B cell (primary cell): ENCODE results near the gene GARS1. TPM values are rescaled to one million over a fixed set of nuclear protein-coding genes. Genes with fewer than 3 reads are reported as not detected.

ENCODE experiments used
- ATAC-seq: fragments of 200-7000 bp; cut with Tn5 transposase; one replicate; pipeline ENCODE4 v1.10.0; 2021; ENCODE audit warnings: low read depth, mild to moderate bottlenecking, moderate number of reproducible peaks, moderate library complexity
- CTCF ChIA-PET: fragments of 350-600 bp; sonication (Branson Sonifier 250); formaldehyde crosslinking; loops from one replicate; lab custom pipeline; 2021; ENCODE audit warnings: antibody characterized with exemption, inconsistent platforms; lab: Charles Lee
- POLR2A ChIA-PET: fragments of 350-600 bp; sonication (Branson Sonifier 250); formaldehyde crosslinking; loops from one replicate; lab custom pipeline; 2021; ENCODE audit warnings: antibody characterized with exemption; lab: Charles Lee
- DNase-seq: peaks from one replicate; pipeline ENCODE4 v3.0.0; 2013
- H2AFZ ChIP-seq: 2 replicates; pipeline ENCODE4 v1.6.1; 2012; ENCODE audit warnings: mild to moderate bottlenecking, low read depth, low read length; ENCODE audit not compliant: insufficient read depth, poor library complexity, severe bottlenecking
- H3K27ac ChIP-seq, 2 donors: 1 replicate in 1 of 2; 2 replicates in 1 of 2; pipeline ENCODE4 v1.5.1; 2012 to 2013; ENCODE audit warnings: low read length in 2 of 2, mild to moderate bottlenecking in 2 of 2, moderate library complexity in 1 of 2
- H3K27me3 ChIP-seq, 4 experiments: fragments of 200-600 bp in 1 of 4; sonication (generic) in 1 of 4; replicated peaks in 1 of 4; 1 replicate in 2 of 4; 2 replicates in 2 of 4; pipeline versions ENCODE4 v1.6.1 to v1.7.0; 2013 to 2016; ENCODE audit warnings: low read length in 3 of 4, mild to moderate bottlenecking in 2 of 4, mixed read lengths in 1 of 4, moderate library complexity in 1 of 4; ENCODE audit not compliant: insufficient read depth in 4 of 4, control insufficient read depth in 3 of 4; ENCODE audit errors: control extremely low read depth in 1 of 4
- H3K36me3 ChIP-seq, 2 experiments: replicated peaks in 1 of 2; 1 replicate in 1 of 2; 2 replicates in 1 of 2; pipeline versions ENCODE4 v1.6.1 to v1.7.1; 2013; ENCODE audit warnings: low read length in 1 of 2; ENCODE audit not compliant: insufficient read depth in 2 of 2, control insufficient read depth in 1 of 2; ENCODE audit errors: control extremely low read depth in 1 of 2, extremely low read depth in 1 of 2
- H3K4me1 ChIP-seq, 2 donors: fragments of 200-600 bp in 1 of 2; sonication (generic) in 1 of 2; 1 replicate in 1 of 2; 2 replicates in 1 of 2; pipeline versions ENCODE4 v1.5.1 to v1.6.1; 2013 to 2017; ENCODE audit warnings: low read length in 2 of 2; ENCODE audit not compliant: control insufficient read depth in 2 of 2, insufficient read depth in 2 of 2
- H3K4me2 ChIP-seq: replicated peaks from 2 replicates; pipeline ENCODE3; 2012; ENCODE audit warnings: mild to moderate bottlenecking, low read depth, low read length; ENCODE audit not compliant: poor library complexity, severe bottlenecking
- H3K4me3 ChIP-seq, 5 experiments: fragments of 200-600 bp in 1 of 5; sonication (generic) in 1 of 5; 1 replicate in 3 of 5; 2 replicates in 2 of 5; pipeline versions ENCODE4 v1.5.1 to v1.7.0; 2011 to 2016; ENCODE audit warnings: low read length in 4 of 5, mild to moderate bottlenecking in 4 of 5, low read depth in 2 of 5, control low read depth in 1 of 5, moderate library complexity in 1 of 5; ENCODE audit not compliant: insufficient read depth in 1 of 5; ENCODE audit errors: control extremely low read depth in 1 of 5, extremely low read depth in 1 of 5
- H3K79me2 ChIP-seq: fragments of 200-600 bp; sonication (generic); one replicate; pipeline ENCODE4 v1.6.0; 2016; ENCODE audit warnings: low read length; ENCODE audit not compliant: control insufficient read depth, insufficient read depth
- H3K9ac ChIP-seq: fragments of 200-600 bp; sonication (generic); 2 replicates; pipeline ENCODE4 v1.6.1; 2017; ENCODE audit warnings: mild to moderate bottlenecking, low read length, moderate library complexity
- H3K9me3 ChIP-seq, 3 donors: one replicate each; pipeline versions ENCODE4 v1.6.1 to v1.7.1; 2013; ENCODE audit warnings: low read length in 2 of 3; ENCODE audit not compliant: control insufficient read depth in 2 of 3, insufficient read depth in 1 of 3; ENCODE audit errors: control extremely low read depth in 1 of 3
- H4K20me1 ChIP-seq: 2 replicates; pipeline ENCODE4 v1.6.0; 2012; ENCODE audit warnings: mild to moderate bottlenecking, low read length; ENCODE audit not compliant: insufficient read depth, control insufficient read depth, poor library complexity, severe bottlenecking
- H3K27ac Mint-ChIP-seq: one replicate; pipeline ENCODE4 v1.8.0; 2021; ENCODE audit warnings: mixed read lengths
- H3K27me3 Mint-ChIP-seq: one replicate; pipeline ENCODE4 v1.8.0; 2021; ENCODE audit warnings: mixed read lengths
- H3K4me1 Mint-ChIP-seq: one replicate; pipeline ENCODE4 v1.8.0; 2021; ENCODE audit warnings: mixed read lengths
- H3K4me3 Mint-ChIP-seq: one replicate; pipeline ENCODE4 v1.8.0; 2021; ENCODE audit warnings: mixed read lengths
- H3K9me3 Mint-ChIP-seq: one replicate; pipeline ENCODE4 v1.8.0; 2022; ENCODE audit warnings: mixed read lengths; ENCODE audit not compliant: insufficient read depth
- CTCF ChIP-seq: fragments of 200-600 bp; IDR thresholded peaks from one replicate; pipeline ENCODE4 v1.8.0; 2022; ENCODE audit warnings: antibody characterized with exemption, mild to moderate bottlenecking
- EZH2 ChIP-seq: IDR thresholded peaks from 2 replicates; pipeline ENCODE4 v1.6.1; 2012; ENCODE audit warnings: borderline replicate concordance, low read depth, mild to moderate bottlenecking, moderate library complexity, low read length; ENCODE audit not compliant: insufficient read depth, poor library complexity, severe bottlenecking
- WGBS: methylation state at CpG from one replicate; pipeline ENCODE4 v1.1.5; 2013; ENCODE audit warnings: missing lambda C conversion rate; ENCODE audit not compliant: insufficient coverage; 5-methylcytosine and 5-hydroxymethylcytosine counted together
- intact Hi-C: fragments of 100-400 bp; cut with micrococcal nuclease; formaldehyde crosslinking; loops from one replicate; pipeline ENCODE4 v1.10.0; 2022
- polyA plus RNA-seq: library from polyadenylated mRNA; depleted of rRNA; stranded (reverse); fragments of >200 nt; gene quantifications from 2 replicates; pipeline ENCODE4 v1.2.3, GENCODE V29; 2012
- total RNA-seq, 2 donors: library from RNA; stranded (reverse); fragments of 120-200 nt in 1 of 2; gene quantifications; 1 replicate in 1 of 2; 2 replicates in 1 of 2; pipeline versions ENCODE4 v1.2.3 to v1.2.4, GENCODE V29; 2013 to 2022

GARS1 gene
- total and polyA plus RNA-seq, 2 donors (not counting 1 experiment from before 2014, with no cell fraction given), result 54.9 to 61.7 TPM

- H3K36me3 ChIP-seq, result peaks cover 11 to 70% of the 10 kb centered on the region in 2 experiments
These were observed 30.6 kb downstream of the GARS1 start for GRCh38 chr7:30625283-30625682.

GRCh38 chr7:30627026-30627425 is 32.3 kb downstream of the GARS1 start:
- WGBS, result 100% methylated on average over 2 of the region's 4 CpGs
- Mint-ChIP-seq H3K4me3 (no peak overlapping the region), H3K4me1 (no peaks in the 10 kb centered on the region), H3K9me3 (no peaks in the 10 kb centered on the region), H3K27me3 (no peaks in the 10 kb centered on the region), H3K27ac (no peak overlapping the region)
- ChIA-PET CTCF (no interaction called here), POLR2A (no interaction called here)
- no peaks in the 10 kb centered on the region for H3K9me3 ChIP-seq
- peaks cover 1% of the 10 kb centered on the region for H4K20me1 ChIP-seq
- H3K27me3 ChIP-seq, result no peaks in the 10 kb centered on the region
- ATAC-seq (no peak), DNase-seq (no peak)
- no peaks in the 10 kb centered on the region for H3K79me2 ChIP-seq
- intact Hi-C loops, result no loop called here
- H2AFZ ChIP-seq, result no peak overlapping the region
- peaks cover 7 to 69% of the 10 kb centered on the region in 2 experiments for H3K36me3 ChIP-seq
- H3K4me2 ChIP-seq, result no peak overlapping the region
- no peak overlapping the region for H3K4me3 ChIP-seq
- H3K4me1 ChIP-seq, result no peaks in the 10 kb centered on the region
- H3K27ac ChIP-seq, result no peak overlapping the region
- H3K9ac ChIP-seq, result no peak overlapping the region
- TF ChIP-seq CTCF, result no peak
- TF ChIP-seq EZH2, result no peak

More at GRCh38 chr7:30625283-30625682, 30.6 kb downstream of the GARS1 start:
- Histone ChIP-seq H3K27ac (no peak overlapping the region), H3K4me2 (no peak overlapping the region), H3K9ac (no peak overlapping the region), H3K4me1 (no peaks in the 10 kb centered on the region), H3K79me2 (no peaks in the 10 kb centered on the region), H4K20me1 (no peaks in the 10 kb centered on the region), H3K4me3 (no peak overlapping the region), H2AFZ (no peak overlapping the region), H3K27me3 (no peaks in the 10 kb centered on the region), H3K9me3 (no peaks in the 10 kb centered on the region)
- DNase-seq (no peak), ATAC-seq (no peak)
- H3K4me3 Mint-ChIP-seq, result no peak overlapping the region
- H3K27me3 Mint-ChIP-seq, result no peaks in the 10 kb centered on the region
- intact Hi-C loops, result no loop called here
- ChIA-PET CTCF (no interaction called here), POLR2A (no interaction called here)
- no peaks in the 10 kb centered on the region for H3K4me1 Mint-ChIP-seq
- H3K9me3 Mint-ChIP-seq, result no peaks in the 10 kb centered on the region
- TF ChIP-seq CTCF (no peak), EZH2 (no peak)
- H3K27ac Mint-ChIP-seq, result no peak overlapping the region
- no CpG with 5 or more reads among the region's 1 CpG for WGBS
